Pancreas (tissue), 10 donors: ENCODE measurements around the gene ORAI1. TPM values are rescaled to one million over a fixed set of nuclear protein-coding genes. Genes with fewer than 3 reads are reported as not detected.
A peak's percentile ranks its signal among the peaks of the same experiment; 100 is the strongest.
"Not testable (repeated sequence)": the region's sequence is repeated elsewhere in the genome, so short reads cannot be mapped to it uniquely, and the experiment has no call there.

Source experiments
- ATAC-seq, 4 donors: fragments of 200-7000 bp; cut with Tn5 transposase; one replicate each; pipeline versions ENCODE4 v1.8.0 to v1.9.1; 2020; ENCODE audit warnings: mild to moderate bottlenecking in 4 of 4, moderate library complexity in 4 of 4
- DNase-seq, 6 donors: peaks; one replicate each; pipeline ENCODE4 v3.0.0-alpha.2; 2020
- FAIRE-seq: peaks from 2 replicates; lab custom pipeline; 2012; peaks lifted over from hg19 to GRCh38; lab: Jason Lieb, UNC
- H3K27ac ChIP-seq, 4 donors: fragments of 200-600 bp; sonication (generic); 1 replicate in 3 of 4; 2 replicates in 1 of 4; pipeline versions ENCODE4 v1.5.0 to v1.8.0; 2020
- H3K27me3 ChIP-seq, 4 donors: fragments of 200-600 bp; one replicate each; pipeline ENCODE4 v1.8.0; 2021
- H3K36me3 ChIP-seq, 3 donors: fragments of 200-600 bp; sonication (generic) in 1 of 3; one replicate each; pipeline versions ENCODE4 v1.5.0 to v1.8.0; 2020 to 2021
- H3K4me1 ChIP-seq, 3 donors: fragments of 200-600 bp; one replicate each; pipeline ENCODE4 v1.8.0; 2021
- H3K4me3 ChIP-seq, 4 donors: fragments of 200-600 bp; sonication (generic) in 2 of 4; one replicate each; pipeline versions ENCODE4 v1.5.0 to v1.8.0; 2020 to 2021
- H3K9me3 ChIP-seq, 4 donors: fragments of 200-600 bp; one replicate each; pipeline ENCODE4 v1.8.0; 2021
- CTCF ChIP-seq, 4 donors: fragments of 200-600 bp; sonication (generic) in 3 of 4; IDR thresholded peaks; one replicate each; pipeline versions ENCODE4 v1.5.0 to v1.8.0; 2021; ENCODE audit warnings: antibody characterized with exemption in 4 of 4
- WGBS, 2 donors: extraction: QIAGEN DNeasy Blood & Tissue Kit; methylation state at CpG; one replicate each; pipeline ENCODE4 v1.1.7; 2013; 5-methylcytosine and 5-hydroxymethylcytosine counted together
- intact Hi-C, 3 donors: fragments of 100-400 bp; cut with DNase I; formaldehyde crosslinking; loops; one replicate each; pipeline versions ENCODE4 v1.11.1 to v1.14.2; 2022
- polyA plus RNA-seq, 2 donors: library from polyadenylated mRNA; stranded (reverse); fragments of 200-250 nt; gene quantifications; one replicate each; pipeline ENCODE4 v1.2.3, GENCODE V29; 2013
- total RNA-seq, 6 donors: library from RNA; stranded (reverse); fragmentation: NEBNext Ultra II Directional in 4 of 6; extraction: Animal tissue kit (Norgen Biotek cat#: 25700) in 4 of 6; gene quantifications; one replicate each; pipeline versions ENCODE4 v1.2.1 to v1.2.4, GENCODE V29; 2021 to 2023
- donor health status: healthy with polysubstance abuse.
- donor health status: DM: no; HTN: no; CAD: no; lungs with moderate emphysema.
- donor health status: DM: no; HTN: no; CAD: no.
- donor health status: control.
- donor health status: control.
- donor health status: Bipolar disorder and iron deficiency.
- donor health status: DM: yes; HTN: yes; CAD: no.
- donor health status: DM: no; HTN: no; CAD: no.
- donor health status: DM: no; HTN: no; CAD: no.
- donor health status: DM: yes; HTN: yes; CAD: no.

ORAI1 gene
- total and polyA plus RNA-seq, 8 donors: 2.7 to 11.3 (median 5.1) TPM

GRCh38 chr12:121582583-121583333 lies 43.6 kb upstream of the ORAI1 start:
- Histone ChIP-seq H3K4me3 (no peak overlapping the region), H3K36me3 (no peaks in the 10 kb centered on the region), H3K9me3 (no peaks in the 10 kb centered on the region), H3K27me3 (no peaks in the 10 kb centered on the region), H3K27ac (peak overlapping the region in 1 of 4 donors; percentile 33), H3K4me1 (peaks cover 0 to 21% (median 0%) of the 10 kb centered on the region in 3 donors)
- no peak for DNase-seq
- no peak for TF ChIP-seq CTCF (IDR thresholded peaks at IDR 0.05)
- no peak for ATAC-seq
- intact Hi-C loops: no loop called here
- no peak for FAIRE-seq
- WGBS, 2 donors: 55% methylated on average over 13 of the region's 13 CpGs

GRCh38 chr12:121583334-121583661 lies 43.0 kb upstream of the ORAI1 start:
- H3K27ac ChIP-seq, H3K4me3 ChIP-seq, DNase-seq, ATAC-seq, H3K36me3 ChIP-seq, H3K27me3 ChIP-seq, H3K9me3 ChIP-seq, intact Hi-C loops, FAIRE-seq: not testable (repeated sequence)
- peaks cover 0 to 15% (median 0%) of the 10 kb centered on the region in 3 donors for H3K4me1 ChIP-seq
- WGBS, 2 donors: 87 to 88% methylated on average over 2 of the region's 2 CpGs

- DNase-seq, H3K27ac ChIP-seq, FAIRE-seq, intact Hi-C loops, H3K36me3 ChIP-seq, ATAC-seq, H3K4me3 ChIP-seq, H3K9me3 ChIP-seq, H3K27me3 ChIP-seq: not testable (repeated sequence)
- 94 to 96% methylated on average over 6 of the region's 6 CpGs for WGBS, 2 donors
- H3K4me1 ChIP-seq: peaks cover 0 to 14% (median 0%) of the 10 kb centered on the region in 3 donors
These were observed 41.4 kb upstream of the ORAI1 start for GRCh38 chr12:121584885-121585284.

GRCh38 chr12:121590476-121591143 lies 35.7 kb upstream of the ORAI1 start:
- peak overlapping the region in 2 of 4 donors; percentile 61 to 70 for H3K27ac ChIP-seq
- H3K27me3 ChIP-seq: no peaks in the 10 kb centered on the region
- DNase-seq (no peak), FAIRE-seq (no peak), ATAC-seq (peak in 3 of 4 donors; percentile 8 to 41 (median 40))
- no peaks in the 10 kb centered on the region for H3K9me3 ChIP-seq
- no peaks in the 10 kb centered on the region for H3K36me3 ChIP-seq
- H3K4me3 ChIP-seq: peak overlapping the region in 1 of 4 donors; percentile 47
- intact Hi-C loops: no loop called here
- no peaks in the 10 kb centered on the region for H3K4me1 ChIP-seq
- 62 to 72% methylated on average over 10 of the region's 10 CpGs for WGBS, 2 donors
- TF ChIP-seq CTCF (IDR thresholded peaks at IDR 0.05): no peak

- intact Hi-C loops: no loop called here
- Histone ChIP-seq H3K4me3 (no peak overlapping the region), H3K4me1 (no peaks in the 10 kb centered on the region), H3K27me3 (no peaks in the 10 kb centered on the region), H3K36me3 (no peaks in the 10 kb centered on the region), H3K9me3 (no peaks in the 10 kb centered on the region), H3K27ac (no peak overlapping the region)
- FAIRE-seq: no peak
- ATAC-seq: no peak
- DNase-seq: no peak
- TF ChIP-seq CTCF (IDR thresholded peaks at IDR 0.05): no peak
- 77 to 79% methylated on average over 4 of the region's 4 CpGs for WGBS, 2 donors
These were observed 34.0 kb upstream of the ORAI1 start for GRCh38 chr12:121592320-121592719.

- H3K36me3 ChIP-seq: no peaks in the 10 kb centered on the region
- H3K9me3 ChIP-seq: no peaks in the 10 kb centered on the region
- H3K27me3 ChIP-seq: no peaks in the 10 kb centered on the region
- FAIRE-seq (no peak), ATAC-seq (no peak), DNase-seq (no peak)
- TF ChIP-seq CTCF (IDR thresholded peaks at IDR 0.05): no peak
- no peak overlapping the region for H3K27ac ChIP-seq
- peaks cover 0 to 5% (median 0%) of the 10 kb centered on the region in 3 donors for H3K4me1 ChIP-seq
- intact Hi-C loops: no loop called here
- WGBS, 2 donors: 91 to 94% methylated on average over 12 of the region's 12 CpGs
- H3K4me3 ChIP-seq: no peak overlapping the region
These were observed 30.8 kb upstream of the ORAI1 start for GRCh38 chr12:121595520-121595919.
